Measurements from ENCODE around the gene CDK5. TPM values are rescaled to one million over a fixed set of nuclear protein-coding genes. Genes with fewer than 3 reads are reported as not detected.
A peak's percentile ranks its signal among the peaks of the same experiment; 100 is the strongest.

CDK5 gene
- total and polyA plus RNA-seq, 9 of the 15 experiments (the other 6 are each of a cell fraction or from before 2014, with no cell fraction given), result 3.2 to 38.0 (median 27.5) TPM

GRCh38 chr7:151082141-151083070 lies 24.7 kb upstream of the CDK5 start (continued):
- peak; percentile 19 for TF ChIP-seq TEAD4 (IDR thresholded peaks at IDR 0.05; ENCODE audit: low read length)
- TF ChIP-seq TEAD4 (CRISPR knock-in tag; IDR thresholded peaks at IDR 0.05; ENCODE audit: borderline replicate concordance), result no peak
- TF ChIP-seq THAP7 (CRISPR knock-in tag; IDR thresholded peaks at IDR 0.05), result no peak
- TF ChIP-seq ARID4B (CRISPR knock-in tag; IDR thresholded peaks at IDR 0.05), result no peak
- TF ChIP-seq ZBTB40 (IDR thresholded peaks at IDR 0.05), result peak; percentile 45; the same call in 1 of the 2 replicates
- no peak for TF ChIP-seq ZBTB40 (CRISPR knock-in tag; IDR thresholded peaks at IDR 0.05)
- TF ChIP-seq FOSL1 (tag; conservative IDR thresholded peaks at IDR 0.05), result 0 out of 2 replicates have a peak, but pooled peaks have one; percentile 23
- TF ChIP-seq HNRNPK (IDR thresholded peaks at IDR 0.05; ENCODE audit: low read depth, low read length, poor library complexity, severe bottlenecking), result no peak
- peak; percentile 18 for TF ChIP-seq TBP (optimal IDR thresholded peaks at IDR 0.05; ENCODE audit: low read depth, low read length)
- TF ChIP-seq ZBED1 (IDR thresholded peaks at IDR 0.05), result 0 out of 2 replicates have a peak, but pooled peaks have one; percentile 61
- no peak for TF ChIP-seq ZBTB17 (CRISPR knock-in tag; IDR thresholded peaks at IDR 0.05)

Data from K562 (cell line).